GM18867 (cell line): ENCODE results near the gene CREB3L2.
"Not testable (repeated sequence)": the region's sequence is repeated elsewhere in the genome, so short reads cannot be mapped to it uniquely, and the experiment has no call there.

ENCODE experiments used
- ATAC-seq: cut with Tn5 transposase; IDR thresholded peaks from one replicate; pipeline ENCODE4 v1.9.1; 2021; ENCODE audit warnings: mild to moderate bottlenecking, moderate library complexity; ENCODE audit not compliant: unreplicated experiment

CREB3L2 gene

GRCh38 chr7:137989094-137989493 lies 12.8 kb downstream of the CREB3L2 start:
- ATAC-seq, result no peak

GRCh38 chr7:137987968-137988367 lies 13.9 kb downstream of the CREB3L2 start:
- peak; percentile 41 for ATAC-seq

GRCh38 chr7:137987563-137987962 lies 14.3 kb downstream of the CREB3L2 start:
- no peak for ATAC-seq

DNA sequence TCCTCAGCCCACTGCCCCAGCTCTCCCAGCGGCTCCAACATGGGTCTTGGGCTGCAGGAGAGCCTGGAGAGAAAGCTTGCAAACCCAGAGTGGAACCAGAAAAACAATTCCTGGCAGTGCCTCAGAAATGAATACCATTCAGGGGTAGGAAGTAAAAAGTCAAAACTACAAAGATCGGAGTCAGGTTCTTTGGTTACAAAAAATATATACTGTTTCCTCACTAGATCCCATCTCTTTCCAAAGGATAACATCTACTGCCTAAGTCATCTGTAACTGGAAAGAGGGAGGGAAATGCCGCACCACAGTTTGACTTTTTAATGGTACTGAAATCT lies 14.9 kb downstream of the CREB3L2 start:
- no peak for ATAC-seq

- ATAC-seq, result no peak
Observed at GRCh38 chr7:137986252-137987017, 15.5 kb downstream of the CREB3L2 start.

DNA sequence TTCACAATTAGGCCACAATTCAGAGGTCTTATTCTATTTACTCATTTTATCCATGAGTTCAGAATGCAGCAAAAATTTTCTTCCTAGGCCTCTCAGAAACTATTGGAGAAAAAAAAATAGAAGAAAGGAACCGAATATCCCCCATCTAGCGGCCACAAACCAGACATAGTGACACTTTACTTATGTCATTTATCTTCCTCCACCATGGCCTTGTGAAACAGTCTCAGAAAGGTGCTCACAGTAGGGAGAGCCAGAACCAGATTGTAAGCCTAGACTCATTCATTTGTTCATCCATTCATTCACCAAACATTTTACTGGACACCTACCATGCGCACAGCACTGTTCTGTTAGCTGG lies 16.0 kb downstream of the CREB3L2 start:
- peak; percentile 56 for ATAC-seq

GRCh38 chr7:137985253-137985896 lies 16.5 kb downstream of the CREB3L2 start:
- peak; percentile 59 for ATAC-seq

- no peak for ATAC-seq
Observed at GRCh38 chr7:137984181-137985041, 17.5 kb downstream of the CREB3L2 start.

GRCh38 chr7:137983323-137984008 lies 18.4 kb downstream of the CREB3L2 start:
- ATAC-seq, result no peak

DNA sequence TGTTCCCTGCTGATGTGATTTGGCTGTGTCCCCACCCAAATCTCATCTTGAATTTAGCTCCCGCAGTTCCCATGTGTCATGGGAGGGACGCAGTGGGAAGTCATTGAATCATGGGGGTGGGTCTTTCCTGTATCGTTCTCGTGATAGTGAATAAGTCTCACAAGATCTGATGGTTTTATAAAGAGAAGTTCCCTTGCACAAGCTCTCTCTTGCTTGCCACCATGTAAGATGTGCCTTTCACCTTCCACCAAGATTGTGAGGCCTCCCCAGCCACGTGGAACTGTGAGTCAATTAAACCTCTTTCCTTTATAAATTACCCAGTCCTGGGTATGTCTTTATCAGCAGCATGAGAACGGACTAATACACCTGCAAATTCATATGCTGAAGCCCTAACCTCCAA lies 19.5 kb downstream of the CREB3L2 start:
- not testable (repeated sequence) for ATAC-seq

- peak; percentile 66 for ATAC-seq
Observed at GRCh38 chr7:137981668-137982067, 20.2 kb downstream of the CREB3L2 start.

DNA sequence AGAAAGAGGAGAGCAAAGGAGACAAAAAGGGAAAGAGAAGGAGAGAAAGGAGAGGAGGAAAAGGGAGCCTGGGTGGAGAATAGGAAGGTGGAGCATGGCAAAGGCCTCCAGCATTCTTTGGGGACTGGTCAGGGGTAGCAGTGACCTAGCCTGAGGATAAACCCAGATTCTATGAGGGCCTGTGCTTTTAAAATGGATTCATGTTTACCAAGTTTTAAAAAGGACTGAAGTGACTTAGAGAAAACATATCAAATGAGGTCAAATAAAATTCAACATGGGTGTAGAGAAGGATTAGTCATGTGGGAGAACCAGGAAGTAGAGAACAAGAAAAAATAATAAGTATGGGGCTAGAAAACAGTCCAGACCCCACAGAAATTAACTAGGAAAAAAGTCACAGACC lies 20.7 kb downstream of the CREB3L2 start:
- ATAC-seq, result peak; percentile 1

DNA sequence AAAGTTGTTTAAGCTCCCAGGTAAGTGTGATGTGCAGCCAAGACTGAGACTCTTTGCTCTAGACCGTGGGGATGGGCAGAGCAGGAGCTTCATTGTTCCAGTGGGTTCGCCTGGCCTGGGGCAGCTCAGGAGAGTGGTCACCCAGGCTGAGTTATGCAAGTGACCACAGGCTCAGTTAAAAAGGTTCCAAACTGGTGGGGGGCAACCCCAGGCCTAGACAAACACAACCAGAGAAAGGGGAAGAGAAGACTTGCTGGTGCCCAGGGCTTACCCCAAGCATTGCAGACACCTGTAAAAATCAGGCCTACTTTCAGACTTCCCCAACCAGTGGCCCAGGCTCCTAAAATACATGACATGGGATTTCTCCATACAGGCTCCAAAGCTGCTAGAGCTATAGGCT lies 21.6 kb downstream of the CREB3L2 start:
- ATAC-seq, result no peak

GRCh38 chr7:137978464-137979237 lies 23.2 kb downstream of the CREB3L2 start:
- no peak for ATAC-seq

DNA sequence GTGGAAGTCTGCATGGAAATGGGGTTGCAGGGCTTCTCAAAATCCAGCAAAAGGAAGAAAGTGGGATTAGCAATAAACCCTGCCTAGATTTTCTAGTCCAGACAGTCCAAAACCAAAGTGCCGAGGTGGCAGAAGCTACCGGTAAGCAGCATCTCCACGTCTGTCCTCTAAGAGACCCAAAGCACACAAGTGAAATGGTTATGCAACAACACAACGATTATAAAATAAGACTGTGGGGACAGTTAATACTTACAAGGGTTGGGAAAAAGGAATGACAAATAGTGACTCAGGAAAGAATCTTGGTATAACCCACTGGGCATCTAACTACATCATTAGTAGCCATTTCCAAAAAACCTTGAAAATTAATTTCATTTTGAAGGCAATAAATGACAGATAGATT lies 24.7 kb downstream of the CREB3L2 start:
- no peak for ATAC-seq

DNA sequence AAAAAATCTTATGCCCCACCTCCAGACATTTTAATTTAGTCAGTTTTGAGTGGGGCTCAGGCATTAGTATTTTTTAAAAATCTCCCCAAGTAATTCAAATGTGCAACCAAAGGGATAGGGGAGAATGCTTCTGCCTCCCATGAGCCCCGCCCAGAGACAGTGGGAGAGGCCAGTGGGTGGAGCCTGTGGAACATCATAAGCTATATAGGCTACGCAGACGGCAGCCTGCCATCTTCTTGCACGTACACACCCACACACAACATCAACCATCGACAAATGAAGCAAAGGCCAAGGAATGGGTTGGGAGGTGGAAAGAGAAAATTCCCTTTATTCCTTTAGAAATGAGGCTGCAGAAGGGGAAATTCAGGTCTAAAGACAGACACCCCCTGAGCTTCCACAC lies 25.2 kb downstream of the CREB3L2 start:
- ATAC-seq, result no peak

GRCh38 chr7:137976232-137976631 lies 25.7 kb downstream of the CREB3L2 start:
- ATAC-seq, result no peak

GRCh38 chr7:137975768-137976167 lies 26.1 kb downstream of the CREB3L2 start:
- ATAC-seq, result no peak

- peak; percentile 74 for ATAC-seq
Observed at GRCh38 chr7:137975221-137975620, 26.7 kb downstream of the CREB3L2 start.

- ATAC-seq, result peak; percentile 14
Observed at GRCh38 chr7:137974766-137975165, 27.1 kb downstream of the CREB3L2 start.
